IPS DF 6.9 (cell line): ENCODE measurements around the gene PTP4A1.

Source experiments
- DNase-seq: peaks from one replicate; pipeline ENCODE4 v3.0.0-alpha.2; 2013; ENCODE audit warnings: low read depth, low spot score
- H3K27ac ChIP-seq: one replicate; pipeline ENCODE4 v1.5.1; 2013; ENCODE audit warnings: low read length, control low read depth
- H3K27me3 ChIP-seq: 2 replicates; pipeline ENCODE4 v1.6.1; 2013; ENCODE audit warnings: mild to moderate bottlenecking, low read length; ENCODE audit not compliant: control insufficient read depth, insufficient read depth
- H3K36me3 ChIP-seq: 2 replicates; pipeline ENCODE4 v1.6.1; 2013; ENCODE audit warnings: low read length; ENCODE audit not compliant: control insufficient read depth, insufficient read depth
- H3K4me1 ChIP-seq: 2 replicates; pipeline ENCODE4 v1.6.1; 2013; ENCODE audit warnings: low read length; ENCODE audit not compliant: control insufficient read depth, insufficient read depth
- H3K4me3 ChIP-seq: 2 replicates; pipeline ENCODE4 v1.5.1; 2013; ENCODE audit warnings: mild to moderate bottlenecking, low read length
- H3K9me3 ChIP-seq: 2 replicates; pipeline ENCODE4 v1.6.1; 2013; ENCODE audit warnings: low read length, inconsistent platforms; ENCODE audit not compliant: control insufficient read depth, insufficient read depth
- WGBS: extraction: QIAGEN DNeasy Blood & Tissue Kit; methylation state at CpG from one replicate; pipeline ENCODE4 v1.1.7; 2013; ENCODE audit warnings: mixed read lengths, missing lambda C conversion rate; ENCODE audit not compliant: insufficient read length, insufficient coverage; 5-methylcytosine and 5-hydroxymethylcytosine counted together

PTP4A1 gene

GRCh38 chr6:63599243-63599642 is 27.0 kb downstream of the PTP4A1 start:
- no CpG with 5 or more reads among the region's 7 CpGs for WGBS

GRCh38 chr6:63600136-63600535 is 27.9 kb downstream of the PTP4A1 start:
- no peaks in the 10 kb centered on the region for H3K4me1 ChIP-seq
- DNase-seq, result no peak
- no peaks in the 10 kb centered on the region for H3K27me3 ChIP-seq
- no CpG with 5 or more reads among the region's 6 CpGs for WGBS
- no peaks in the 10 kb centered on the region for H3K36me3 ChIP-seq
- no peak overlapping the region for H3K4me3 ChIP-seq
- H3K27ac ChIP-seq, result no peak overlapping the region
- H3K9me3 ChIP-seq, result no peaks in the 10 kb centered on the region

More at GRCh38 chr6:63599243-63599642, 27.0 kb downstream of the PTP4A1 start:
- Histone ChIP-seq H3K9me3 (no peaks in the 10 kb centered on the region), H3K4me1 (no peaks in the 10 kb centered on the region), H3K27me3 (no peaks in the 10 kb centered on the region), H3K27ac (no peak overlapping the region), H3K4me3 (no peak overlapping the region), H3K36me3 (no peaks in the 10 kb centered on the region)
- DNase-seq, result no peak

GRCh38 chr6:63609231-63609630 is 37.0 kb downstream of the PTP4A1 start:
- H3K4me3 ChIP-seq, result no peak overlapping the region
- DNase-seq, result no peak
- no CpG with 5 or more reads among the region's 1 CpG for WGBS

GRCh38 chr6:63610944-63611343 is 38.7 kb downstream of the PTP4A1 start:
- no peaks in the 10 kb centered on the region for H3K27me3 ChIP-seq
- H3K36me3 ChIP-seq, result no peaks in the 10 kb centered on the region
- H3K4me3 ChIP-seq, result no peak overlapping the region
- no peaks in the 10 kb centered on the region for H3K9me3 ChIP-seq
- no peak for DNase-seq
- no peak overlapping the region for H3K27ac ChIP-seq
- H3K4me1 ChIP-seq, result no peaks in the 10 kb centered on the region
- no CpG with 5 or more reads among the region's 1 CpG for WGBS

More at GRCh38 chr6:63609231-63609630, 37.0 kb downstream of the PTP4A1 start:
- Histone ChIP-seq H3K27ac (no peak overlapping the region), H3K36me3 (no peaks in the 10 kb centered on the region), H3K9me3 (no peaks in the 10 kb centered on the region), H3K4me1 (no peaks in the 10 kb centered on the region), H3K27me3 (no peaks in the 10 kb centered on the region)

GRCh38 chr6:63611560-63611959 is 39.3 kb downstream of the PTP4A1 start:
- Histone ChIP-seq H3K4me3 (no peak overlapping the region), H3K9me3 (no peaks in the 10 kb centered on the region), H3K27me3 (no peaks in the 10 kb centered on the region), H3K4me1 (no peaks in the 10 kb centered on the region), H3K36me3 (no peaks in the 10 kb centered on the region), H3K27ac (no peak overlapping the region)
- no CpG with 5 or more reads among the region's 1 CpG for WGBS
- no peak for DNase-seq

GRCh38 chr6:63615590-63615989 is 43.3 kb downstream of the PTP4A1 start:
- no CpG with 5 or more reads among the region's 1 CpG for WGBS

More at GRCh38 chr6:63615590-63615989, 43.3 kb downstream of the PTP4A1 start:
- no peaks in the 10 kb centered on the region for H3K36me3 ChIP-seq
- no peaks in the 10 kb centered on the region for H3K9me3 ChIP-seq
- no peak overlapping the region for H3K4me3 ChIP-seq
- no peaks in the 10 kb centered on the region for H3K4me1 ChIP-seq
- DNase-seq, result no peak
- no peaks in the 10 kb centered on the region for H3K27me3 ChIP-seq
- H3K27ac ChIP-seq, result no peak overlapping the region
